Fibroblast of lung (primary cell): ENCODE data around the gene ELAPOR2. TPM values are rescaled to one million over a fixed set of nuclear protein-coding genes. Genes with fewer than 3 reads are reported as not detected.

Experiments
- DNase-seq, 2 donors: peaks; one replicate each; pipeline versions ENCODE4 v3.0.0 to v3.0.0-alpha.2; 2010; ENCODE audit warnings: low read depth in 2 of 2
- H2AFZ ChIP-seq: 2 replicates; pipeline ENCODE4 v1.5.1; 2012; ENCODE audit warnings: low read length, control low read depth, inconsistent platforms
- H3K27ac ChIP-seq: 2 replicates; pipeline ENCODE4 v1.5.1; 2011; ENCODE audit warnings: low read length, control low read depth; ENCODE audit not compliant: insufficient read depth
- H3K27me3 ChIP-seq: 2 replicates; pipeline ENCODE4 v1.5.1; 2011; ENCODE audit warnings: mild to moderate bottlenecking, low read length; ENCODE audit not compliant: control insufficient read depth, insufficient read depth
- H3K36me3 ChIP-seq: 2 replicates; pipeline ENCODE4 v1.5.1; 2011; ENCODE audit warnings: low read length; ENCODE audit not compliant: control insufficient read depth, insufficient read depth
- H3K4me1 ChIP-seq: 2 replicates; pipeline ENCODE4 v1.5.1; 2011; ENCODE audit warnings: low read length; ENCODE audit not compliant: control insufficient read depth, insufficient read depth; ENCODE audit errors: extremely low read depth
- H3K4me2 ChIP-seq: 2 replicates; pipeline ENCODE4 v1.5.1; 2011; ENCODE audit warnings: low read length, control low read depth; ENCODE audit not compliant: insufficient read depth; ENCODE audit errors: extremely low read depth
- H3K4me3 ChIP-seq, 4 experiments: fragments of 200-600 bp in 1 of 4; sonication (generic) in 1 of 4; replicated peaks in 1 of 4; 2 replicates each; pipeline ENCODE4 v1.5.1; 2011 to 2016; ENCODE audit warnings: low read length in 4 of 4, low read depth in 3 of 4, mild to moderate bottlenecking in 3 of 4, control low read depth in 2 of 4, inconsistent platforms in 1 of 4, mixed read lengths in 1 of 4; ENCODE audit not compliant: insufficient read depth in 1 of 4; ENCODE audit errors: control extremely low read depth in 1 of 4
- H3K79me2 ChIP-seq: 2 replicates; pipeline ENCODE4 v1.5.1; 2012; ENCODE audit warnings: mild to moderate bottlenecking, low read length, inconsistent platforms; ENCODE audit not compliant: control insufficient read depth, insufficient read depth
- H3K9ac ChIP-seq: 2 replicates; pipeline ENCODE4 v1.5.1; 2011; ENCODE audit warnings: mild to moderate bottlenecking, low read length, control low read depth; ENCODE audit not compliant: insufficient read depth
- H3K9me3 ChIP-seq: 2 replicates; pipeline ENCODE4 v1.5.1; 2012; ENCODE audit warnings: low read depth, low read length; ENCODE audit not compliant: control insufficient read depth, insufficient read depth
- H4K20me1 ChIP-seq: 2 replicates; pipeline ENCODE4 v1.5.1; 2011; ENCODE audit warnings: low read length; ENCODE audit not compliant: control insufficient read depth, insufficient read depth; ENCODE audit errors: extremely low read depth
- CTCF ChIP-seq, 2 donors: IDR thresholded peaks in 1 of 2; conservative IDR thresholded peaks in 1 of 2; 1 replicate in 1 of 2; 2 replicates in 1 of 2; pipeline ENCODE4 v1.5.1; 2011 to 2012; ENCODE audit warnings: low read length in 2 of 2, control low read depth in 1 of 2, inconsistent platforms in 1 of 2, low read depth in 1 of 2, mild to moderate bottlenecking in 1 of 2
- EZH2 ChIP-seq: IDR thresholded peaks from 2 replicates; pipeline ENCODE4 v1.5.1; 2012; ENCODE audit warnings: low read length, control low read depth, mild to moderate bottlenecking; ENCODE audit errors: missing control alignments
- polyA plus RNA-seq, 2 donors: library from polyadenylated mRNA; depleted of rRNA in 1 of 2; stranded (reverse) in 1 of 2; unstranded in 1 of 2; fragments of >200 nt; gene quantifications; 2 replicates each; pipeline ENCODE4 v1.2.1, GENCODE V29; 2011 to 2012; ENCODE audit warnings: missing spikeins in 1 of 2
- total RNA-seq: library from RNA; depleted of rRNA; stranded (reverse); fragments of >200 nt; gene quantifications from 2 replicates; pipeline ENCODE4 v1.2.1, GENCODE V29; 2014

The ELAPOR2 gene
- total and polyA plus RNA-seq, 2 donors (not counting 1 experiment from before 2014, with no cell fraction given), result 5.5 to 5.9 TPM

- Histone ChIP-seq H3K4me1 (no peaks in the 10 kb centered on the region), H3K36me3 (no peaks in the 10 kb centered on the region), H3K4me3 (no peak overlapping the region), H3K4me2 (no peak overlapping the region), H4K20me1 (no peaks in the 10 kb centered on the region), H3K79me2 (no peaks in the 10 kb centered on the region), H3K27me3 (no peaks in the 10 kb centered on the region), H3K27ac (no peak overlapping the region), H3K9me3 (no peaks in the 10 kb centered on the region), H3K9ac (no peak overlapping the region), H2AFZ (no peak overlapping the region)
- DNase-seq, result no peak
- TF ChIP-seq EZH2, result no peak
- no peak for TF ChIP-seq CTCF (conservative IDR thresholded peaks at IDR 0.05 in 1 of 2, IDR thresholded peaks at IDR 0.05 in 1 of 2; ENCODE audit: low read depth in 1 of 2, low read length in 2 of 2)
Observed at GRCh38 chr7:87094322-87094721, 34.9 kb upstream of the ELAPOR2 start.

- H3K9ac ChIP-seq, result no peak overlapping the region
- DNase-seq, result no peak
Observed at GRCh38 chr7:87092568-87093091, 33.2 kb upstream of the ELAPOR2 start.

GRCh38 chr7:87091487-87092066 lies 32.1 kb upstream of the ELAPOR2 start:
- DNase-seq, result no peak
- Histone ChIP-seq H3K9ac (no peak overlapping the region), H3K4me1 (no peaks in the 10 kb centered on the region), H3K79me2 (no peaks in the 10 kb centered on the region), H3K27me3 (no peaks in the 10 kb centered on the region), H3K4me2 (no peak overlapping the region), H3K27ac (no peak overlapping the region), H3K9me3 (no peaks in the 10 kb centered on the region), H2AFZ (no peak overlapping the region), H3K36me3 (no peaks in the 10 kb centered on the region), H3K4me3 (no peak overlapping the region), H4K20me1 (no peaks in the 10 kb centered on the region)
- TF ChIP-seq EZH2 (no peak), CTCF (conservative IDR thresholded peaks at IDR 0.05 in 1 of 2, IDR thresholded peaks at IDR 0.05 in 1 of 2; ENCODE audit: low read depth in 1 of 2, low read length in 2 of 2) (no peak)

More at GRCh38 chr7:87092568-87093091, 33.2 kb upstream of the ELAPOR2 start:
- Histone ChIP-seq H3K4me3 (no peak overlapping the region), H3K36me3 (no peaks in the 10 kb centered on the region), H3K27ac (no peak overlapping the region), H3K4me2 (no peak overlapping the region), H4K20me1 (no peaks in the 10 kb centered on the region), H2AFZ (no peak overlapping the region), H3K9me3 (no peaks in the 10 kb centered on the region), H3K27me3 (no peaks in the 10 kb centered on the region), H3K4me1 (no peaks in the 10 kb centered on the region), H3K79me2 (no peaks in the 10 kb centered on the region)
- no peak for TF ChIP-seq EZH2
- no peak for TF ChIP-seq CTCF (conservative IDR thresholded peaks at IDR 0.05 in 1 of 2, IDR thresholded peaks at IDR 0.05 in 1 of 2; ENCODE audit: low read depth in 1 of 2, low read length in 2 of 2)
